Measurements from ENCODE around the gene CST7.

Gene CST7

GRCh38 chr20:24971376-24972101 lies 22.5 kb downstream of the CST7 start:
- no peak overlapping the region for H3K27ac ChIP-seq
- TF ChIP-seq CTCF (conservative IDR thresholded peaks at IDR 0.05), result no peak

DNA sequence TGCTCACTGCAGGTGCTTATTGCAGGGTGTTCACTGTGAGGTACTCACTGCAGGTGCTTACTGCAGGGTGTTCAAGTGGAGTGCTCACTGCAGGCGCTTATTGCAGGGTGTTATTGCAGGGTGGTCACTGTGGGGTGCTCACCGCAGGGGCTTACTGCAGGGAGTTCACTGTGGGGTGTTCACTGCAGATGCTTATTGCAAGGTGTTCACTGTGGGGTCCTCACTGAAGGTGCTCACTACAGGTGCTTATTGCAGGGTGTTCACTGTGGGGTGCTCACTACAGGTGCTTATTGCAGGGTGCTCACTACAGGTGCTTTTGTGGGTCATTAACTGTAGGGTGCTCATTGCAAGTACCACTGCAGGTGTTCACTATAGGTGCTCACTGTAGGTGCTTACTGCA lies 23.3 kb downstream of the CST7 start:
- TF ChIP-seq CTCF (conservative IDR thresholded peaks at IDR 0.05), result no peak
- no peak overlapping the region for H3K27ac ChIP-seq

- no peak for TF ChIP-seq CTCF (conservative IDR thresholded peaks at IDR 0.05)
- H3K27ac ChIP-seq, result no peak overlapping the region
Observed at GRCh38 chr20:24977336-24977735, 28.3 kb downstream of the CST7 start.

- no peak overlapping the region for H3K27ac ChIP-seq
- no peak for TF ChIP-seq CTCF (conservative IDR thresholded peaks at IDR 0.05)
Observed at GRCh38 chr20:24977797-24978196, 28.7 kb downstream of the CST7 start.

DNA sequence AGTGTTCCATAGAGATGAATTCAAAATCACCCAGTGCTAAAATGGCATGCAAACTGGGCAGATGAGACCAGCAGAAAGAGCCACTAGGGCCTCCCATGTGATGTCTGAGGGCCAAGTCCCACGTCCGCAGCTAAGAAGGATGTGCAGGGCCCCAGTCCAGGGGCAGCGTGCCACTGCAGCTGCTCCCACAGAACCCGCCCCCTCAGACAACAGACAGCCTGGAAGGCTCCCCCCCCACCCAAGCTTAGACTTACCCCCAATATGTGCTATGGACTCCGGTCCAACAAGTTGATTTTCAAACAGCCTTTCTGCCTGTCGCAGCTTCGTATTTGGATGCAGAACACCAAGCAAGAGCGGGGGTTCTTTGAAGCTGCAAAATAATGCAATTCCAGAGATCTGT lies 29.4 kb downstream of the CST7 start:
- TF ChIP-seq CTCF (conservative IDR thresholded peaks at IDR 0.05), result no peak
- H3K27ac ChIP-seq, result no peak overlapping the region

GRCh38 chr20:24979036-24979960 lies 30.2 kb downstream of the CST7 start:
- TF ChIP-seq CTCF (conservative IDR thresholded peaks at IDR 0.05), result no peak
- H3K27ac ChIP-seq, result no peak overlapping the region

GRCh38 chr20:24980291-24981053 lies 31.4 kb downstream of the CST7 start:
- TF ChIP-seq CTCF (conservative IDR thresholded peaks at IDR 0.05), result no peak
- no peak overlapping the region for H3K27ac ChIP-seq
